Prostate gland (tissue), 2 donors: ENCODE results near the gene CCDC148. TPM values are rescaled to one million over a fixed set of nuclear protein-coding genes. Genes with fewer than 3 reads are reported as not detected.
"Not testable (repeated sequence)": the region's sequence is repeated elsewhere in the genome, so short reads cannot be mapped to it uniquely, and the experiment has no call there.

ENCODE experiments used
- DNase-seq: peaks from one replicate; pipeline ENCODE4 v3.0.0-alpha.2; 2019; ENCODE audit warnings: low spot score
- H3K27ac ChIP-seq, 2 donors: fragments of 200-600 bp; sonication (generic); 2 replicates each; pipeline ENCODE4 v1.5.1; 2017 to 2019
- H3K27me3 ChIP-seq: fragments of 200-600 bp; sonication (generic); replicated peaks from 2 replicates; pipeline ENCODE4 v1.5.1; 2019; ENCODE audit not compliant: insufficient read depth
- H3K36me3 ChIP-seq, 2 donors: fragments of 200-600 bp; sonication (generic); 1 replicate in 1 of 2; 2 replicates in 1 of 2; pipeline versions ENCODE4 v1.5.1 to v1.8.1; 2017 to 2019
- H3K4me1 ChIP-seq: fragments of 200-600 bp; sonication (generic); replicated peaks from 2 replicates; pipeline ENCODE4 v1.5.1; 2019
- H3K4me3 ChIP-seq, 2 donors: fragments of 200-600 bp; sonication (generic); 2 replicates each; pipeline ENCODE4 v1.5.1; 2017 to 2019
- H3K9me3 ChIP-seq: fragments of 200-600 bp; sonication (generic); 2 replicates; pipeline ENCODE4 v1.5.1; 2017
- POLR2A ChIP-seq: fragments of 450-650 bp; IDR thresholded peaks from one replicate; pipeline ENCODE4 v1.6.1; 2016; ENCODE audit warnings: antibody characterized with exemption, mild to moderate bottlenecking
- POLR2AphosphoS5 ChIP-seq: sonication (generic); formaldehyde crosslinking; IDR thresholded peaks from one replicate; pipeline ENCODE4 v1.6.1; 2017; ENCODE audit warnings: antibody characterized with exemption
- WGBS: methylation state at CpG from one replicate; pipeline ENCODE4 v1.1.5; 2018; 5-methylcytosine and 5-hydroxymethylcytosine counted together
- intact Hi-C: fragments of 100-400 bp; cut with DNase I; formaldehyde crosslinking; loops from one replicate; pipeline ENCODE4 v1.14.2; 2022
- total RNA-seq, 2 donors: library from RNA; depleted of rRNA; stranded (reverse); fragments of >200 nt; gene quantifications; one replicate each; pipeline ENCODE4 v1.1.0, GENCODE V29; 2016
- TF ChIP-seq, protein P1 (sequence below), 4 experiments: fragments of 200-600 bp in 2 of 4; fragments of 450-650 bp in 2 of 4; sonication (generic) in 2 of 4; IDR thresholded peaks; 1 replicate in 3 of 4; 2 replicates in 1 of 4; pipeline ENCODE4 v1.5.1; 2016 to 2019; ENCODE audit warnings: antibody characterized with exemption in 4 of 4, mild to moderate bottlenecking in 2 of 4, moderate library complexity in 2 of 4

The CCDC148 gene
- total RNA-seq, 2 donors from 2014 or later, result 1.5 to 1.6 TPM

GRCh38 chr2:158232476-158232875 lies 224.1 kb downstream of the CCDC148 start:
- Histone ChIP-seq H3K4me3 (no peak overlapping the region), H3K4me1 (no peaks in the 10 kb centered on the region), H3K36me3 (no peaks in the 10 kb centered on the region), H3K27ac (no peak overlapping the region), H3K27me3 (no peaks in the 10 kb centered on the region), H3K9me3 (no peaks in the 10 kb centered on the region)
- DNase-seq, result no peak
- 25% methylated on average over 1 of the region's 1 CpG for WGBS
- intact Hi-C loops, result no loop called here
- TF ChIP-seq POLR2A (no peak), POLR2AphosphoS5 (no peak)
- TF ChIP-seq, protein P1, sequence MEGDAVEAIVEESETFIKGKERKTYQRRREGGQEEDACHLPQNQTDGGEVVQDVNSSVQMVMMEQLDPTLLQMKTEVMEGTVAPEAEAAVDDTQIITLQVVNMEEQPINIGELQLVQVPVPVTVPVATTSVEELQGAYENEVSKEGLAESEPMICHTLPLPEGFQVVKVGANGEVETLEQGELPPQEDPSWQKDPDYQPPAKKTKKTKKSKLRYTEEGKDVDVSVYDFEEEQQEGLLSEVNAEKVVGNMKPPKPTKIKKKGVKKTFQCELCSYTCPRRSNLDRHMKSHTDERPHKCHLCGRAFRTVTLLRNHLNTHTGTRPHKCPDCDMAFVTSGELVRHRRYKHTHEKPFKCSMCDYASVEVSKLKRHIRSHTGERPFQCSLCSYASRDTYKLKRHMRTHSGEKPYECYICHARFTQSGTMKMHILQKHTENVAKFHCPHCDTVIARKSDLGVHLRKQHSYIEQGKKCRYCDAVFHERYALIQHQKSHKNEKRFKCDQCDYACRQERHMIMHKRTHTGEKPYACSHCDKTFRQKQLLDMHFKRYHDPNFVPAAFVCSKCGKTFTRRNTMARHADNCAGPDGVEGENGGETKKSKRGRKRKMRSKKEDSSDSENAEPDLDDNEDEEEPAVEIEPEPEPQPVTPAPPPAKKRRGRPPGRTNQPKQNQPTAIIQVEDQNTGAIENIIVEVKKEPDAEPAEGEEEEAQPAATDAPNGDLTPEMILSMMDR (IDR thresholded peaks at IDR 0.05), result no peak

DNA sequence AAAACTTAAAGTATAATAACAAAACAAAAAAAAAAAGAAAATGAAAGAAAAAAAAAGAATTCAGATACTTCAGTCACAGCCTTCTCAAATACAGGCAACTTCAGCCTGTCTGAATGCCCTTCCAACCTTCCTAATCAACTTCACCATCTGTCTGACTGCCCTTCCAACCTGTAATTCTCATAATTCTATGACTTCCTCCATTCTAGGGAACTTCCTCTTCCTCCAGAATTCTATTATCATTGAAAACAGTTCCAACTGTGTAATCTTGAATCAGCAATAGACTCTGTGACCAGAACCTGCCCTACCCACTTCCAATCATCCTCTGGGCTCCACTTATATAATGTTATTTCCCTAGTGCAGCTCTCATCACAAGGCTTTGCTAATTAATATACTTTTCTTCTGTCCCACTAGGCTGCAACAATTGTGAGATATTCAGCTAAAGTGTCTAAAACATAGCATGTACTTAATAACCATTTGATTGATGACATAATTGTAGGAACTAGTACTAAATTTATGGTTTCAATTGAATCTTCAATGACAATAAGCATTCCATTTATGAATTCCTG lies 227.5 kb downstream of the CCDC148 start:
- intact Hi-C loops, result no loop called here
- TF ChIP-seq POLR2A (no peak), POLR2AphosphoS5 (no peak)
- TF ChIP-seq, protein P1 (IDR thresholded peaks at IDR 0.05), result no peak
- no peaks in the 10 kb centered on the region for H3K36me3 ChIP-seq
- H3K27ac ChIP-seq, result no peak overlapping the region
- H3K9me3 ChIP-seq, result no peaks in the 10 kb centered on the region
- H3K27me3 ChIP-seq, result no peaks in the 10 kb centered on the region
- H3K4me3 ChIP-seq, result no peak overlapping the region
- DNase-seq, result no peak
- H3K4me1 ChIP-seq, result no peaks in the 10 kb centered on the region

GRCh38 chr2:158223066-158223465 lies 233.5 kb downstream of the CCDC148 start:
- H3K9me3 ChIP-seq, DNase-seq, H3K4me1 ChIP-seq, H3K36me3 ChIP-seq, H3K27me3 ChIP-seq, H3K27ac ChIP-seq, H3K4me3 ChIP-seq, intact Hi-C loops: not testable (repeated sequence)
- 95% methylated on average over 8 of the region's 8 CpGs for WGBS

GRCh38 chr2:158221063-158222020 lies 235.2 kb downstream of the CCDC148 start:
- H3K4me3 ChIP-seq, result no peak overlapping the region
- no peaks in the 10 kb centered on the region for H3K36me3 ChIP-seq
- no peak for TF ChIP-seq POLR2AphosphoS5
- no peak for TF ChIP-seq POLR2A
- TF ChIP-seq, protein P1 (IDR thresholded peaks at IDR 0.05), result no peak
- H3K27me3 ChIP-seq, result no peaks in the 10 kb centered on the region
- no peak overlapping the region for H3K27ac ChIP-seq
- H3K9me3 ChIP-seq, result no peaks in the 10 kb centered on the region
- no peak for DNase-seq
- 96% methylated on average over 4 of the region's 4 CpGs for WGBS
- intact Hi-C loops, result no loop called here
- no peaks in the 10 kb centered on the region for H3K4me1 ChIP-seq

- H3K27me3 ChIP-seq, result no peaks in the 10 kb centered on the region
- no peak overlapping the region for H3K4me3 ChIP-seq
- no peaks in the 10 kb centered on the region for H3K9me3 ChIP-seq
- intact Hi-C loops, result no loop called here
- H3K4me1 ChIP-seq, result no peaks in the 10 kb centered on the region
- TF ChIP-seq, protein P1 (IDR thresholded peaks at IDR 0.05), result no peak
- no peak for TF ChIP-seq POLR2AphosphoS5
- no peak for TF ChIP-seq POLR2A
- no peaks in the 10 kb centered on the region for H3K36me3 ChIP-seq
- WGBS, result 78% methylated on average over 8 of the region's 8 CpGs
- no peak for DNase-seq
- no peak overlapping the region for H3K27ac ChIP-seq
Measured at GRCh38 chr2:158217593-158217992, 239.0 kb downstream of the CCDC148 start.
